H4 (cell line): Measurements from ENCODE around the gene BAG5. TPM values are rescaled to one million over a fixed set of nuclear protein-coding genes. Genes with fewer than 3 reads are reported as not detected.
"Not testable (repeated sequence)": the region's sequence is repeated elsewhere in the genome, so short reads cannot be mapped to it uniquely, and the experiment has no call there.

ENCODE experiments used
- DNase-seq: peaks from one replicate; pipeline ENCODE4 v3.0.0-alpha.2; 2015; ENCODE audit warnings: low spot score
- total RNA-seq: library from RNA; depleted of rRNA; stranded (reverse); fragments of >200 nt; shearing (Covaris generic); gene quantifications from 2 replicates; pipeline ENCODE4 v1.2.3, GENCODE V29; 2014

Gene BAG5
- total RNA-seq, 1 experiment from 2014 or later: 18.5 TPM

- no peak for DNase-seq
Measured at GRCh38 chr14:103534576-103535061, 27.8 kb downstream of the BAG5 start.

GRCh38 chr14:103533999-103534575 is 28.4 kb downstream of the BAG5 start:
- no peak for DNase-seq

GRCh38 chr14:103533137-103533998 is 29.1 kb downstream of the BAG5 start:
- no peak for DNase-seq

GRCh38 chr14:103532216-103533136 is 30.0 kb downstream of the BAG5 start:
- DNase-seq: no peak

- DNase-seq: no peak
Measured at GRCh38 chr14:103531421-103532215, 30.8 kb downstream of the BAG5 start.

GRCh38 chr14:103530831-103531230 is 31.6 kb downstream of the BAG5 start:
- DNase-seq: no peak

GRCh38 chr14:103530390-103530789 is 32.1 kb downstream of the BAG5 start:
- no peak for DNase-seq

GRCh38 chr14:103529383-103530365 is 32.8 kb downstream of the BAG5 start:
- no peak for DNase-seq

GRCh38 chr14:103528587-103529382 is 33.7 kb downstream of the BAG5 start, which contains the start of gene TRMT61A:
Gene TRMT61A, plus strand, starts transcription at chr14:103529196. Its CDS starts 783 bp downstream, at chr14:103529979.
- DNase-seq: peak; percentile 91

- no peak for DNase-seq
Measured at GRCh38 chr14:103528146-103528586, 34.3 kb downstream of the BAG5 start.

- DNase-seq: no peak
Measured at GRCh38 chr14:103527408-103528145, 34.9 kb downstream of the BAG5 start.

- no peak for DNase-seq
Measured at GRCh38 chr14:103526914-103527248, 35.6 kb downstream of the BAG5 start.

- no peak for DNase-seq
Measured at GRCh38 chr14:103526247-103526913, 36.1 kb downstream of the BAG5 start.

GRCh38 chr14:103525430-103526246 is 36.8 kb downstream of the BAG5 start:
- DNase-seq: not testable (repeated sequence)

GRCh38 chr14:103524002-103524935 is 38.2 kb downstream of the BAG5 start:
- no peak for DNase-seq

- no peak for DNase-seq
Measured at GRCh38 chr14:103523575-103523954, 38.9 kb downstream of the BAG5 start.
